Measurements from ENCODE around the gene IL4R.
"Not testable (repeated sequence)": the region's sequence is repeated elsewhere in the genome, so short reads cannot be mapped to it uniquely, and the experiment has no call there.

Gene IL4R

DNA sequence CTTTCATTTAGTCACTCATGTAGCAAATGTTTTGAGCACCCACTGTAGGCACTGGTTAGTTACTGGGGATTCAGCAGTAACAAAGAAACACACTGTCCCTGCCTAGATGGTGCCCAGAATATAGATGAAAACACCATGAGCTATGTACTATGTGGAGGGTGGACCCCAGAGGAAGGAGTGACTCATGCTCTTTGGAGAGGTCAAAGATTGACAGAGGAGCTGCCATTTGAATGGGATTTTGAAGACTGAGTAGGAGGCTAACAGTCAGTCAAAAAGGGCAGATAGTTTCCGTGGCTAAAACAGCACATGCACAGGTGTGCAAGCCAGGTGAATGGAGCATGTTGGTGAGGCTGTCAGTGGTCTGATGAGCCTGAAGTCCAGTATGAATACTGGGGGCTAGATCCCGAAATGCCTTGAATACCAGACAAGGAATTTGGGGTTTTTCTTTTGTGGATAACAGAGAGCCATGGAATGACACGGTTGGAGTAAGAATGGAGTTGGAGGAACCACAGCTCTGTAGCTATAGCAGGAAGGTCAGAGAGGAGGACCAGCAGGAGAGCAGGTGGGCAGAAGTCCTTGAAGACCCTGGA lies 94.3 kb downstream of the IL4R start:
- peak; percentile 36 to 55 for DNase-seq

DNA sequence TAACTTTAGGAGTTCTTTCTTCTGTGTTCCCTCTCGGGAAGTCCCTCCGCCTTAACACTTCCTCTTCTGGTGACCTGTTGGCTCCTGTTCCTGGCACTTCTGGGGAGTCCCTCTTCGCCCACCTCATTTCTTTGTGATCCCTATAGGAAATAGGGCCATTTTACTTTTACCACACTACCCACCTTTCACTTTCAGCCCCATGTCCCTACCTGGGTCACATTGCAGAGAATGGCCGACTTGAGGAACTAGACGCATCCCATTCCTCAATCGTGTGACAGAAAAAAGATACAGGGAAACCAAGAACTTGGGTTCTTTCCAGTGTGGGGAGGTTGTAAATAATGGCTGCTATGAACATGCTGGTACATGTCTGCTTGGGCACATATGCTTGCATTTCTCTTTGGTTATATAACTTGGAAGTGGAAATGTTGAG lies 94.8 kb downstream of the IL4R start:
- DNase-seq: no peak

DNA sequence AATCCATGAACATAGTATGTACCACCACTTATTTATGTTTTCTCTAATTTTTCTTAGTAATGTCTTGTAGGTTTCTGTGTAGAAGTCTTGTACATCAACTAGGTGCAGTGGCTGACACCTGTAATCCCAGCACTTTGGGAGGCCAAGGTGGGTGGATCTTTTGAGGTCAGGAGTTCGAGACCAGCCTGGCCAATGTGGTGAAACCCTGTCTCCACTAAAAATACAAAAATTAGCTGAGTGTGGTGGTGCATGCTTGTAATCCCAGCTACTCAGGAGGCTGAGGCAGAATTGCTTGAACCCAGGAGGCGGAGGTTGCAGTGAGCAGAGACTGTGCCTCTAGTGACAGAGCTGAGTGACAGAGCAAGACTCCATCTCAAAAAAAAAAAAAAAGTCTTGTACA lies 96.2 kb downstream of the IL4R start:
- DNase-seq: not testable (repeated sequence)

DNA sequence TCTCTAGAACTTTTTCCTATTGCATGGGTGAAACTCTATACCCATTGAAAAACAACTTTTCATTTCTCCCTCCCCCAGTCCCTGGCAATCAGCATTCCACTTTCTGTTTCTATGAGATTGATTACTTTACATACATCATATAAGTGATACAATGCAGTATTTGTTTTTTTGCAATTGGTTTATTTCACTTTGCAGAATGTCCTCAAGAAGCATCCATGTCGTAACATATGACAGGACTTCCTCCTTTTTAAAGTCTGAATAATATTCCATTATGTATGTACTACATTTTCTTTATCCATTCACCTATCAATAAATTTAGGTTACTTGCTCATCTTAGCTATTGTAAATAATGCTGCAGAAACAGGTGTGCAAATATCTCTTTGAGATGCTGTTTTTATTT lies 97.0 kb downstream of the IL4R start:
- DNase-seq: no peak

DNA sequence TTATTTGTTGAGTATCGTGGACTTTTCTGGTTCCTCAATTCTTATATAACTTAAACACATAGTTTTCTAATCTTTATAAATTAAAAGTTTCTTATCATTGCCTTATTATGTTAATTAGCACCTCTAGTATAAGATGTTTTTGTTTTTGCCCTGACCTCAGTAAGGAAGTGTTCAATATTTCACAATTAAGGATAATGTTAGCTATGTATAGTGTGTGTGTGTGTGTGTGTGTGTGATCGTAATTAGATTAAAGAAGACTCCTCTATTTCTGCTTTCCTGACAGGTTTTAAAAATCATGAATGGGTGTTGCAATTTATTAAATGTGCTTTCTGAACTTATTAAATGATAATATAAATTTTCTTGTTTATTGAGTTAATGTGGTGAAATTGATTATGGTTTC lies 100.2 kb downstream of the IL4R start:
- no peak for DNase-seq
